Astrocyte of the spinal cord (primary cell): ENCODE data around the gene OBP2A.
A peak's percentile ranks its signal among the peaks of the same experiment; 100 is the strongest.
"Not testable (repeated sequence)": the region's sequence is repeated elsewhere in the genome, so short reads cannot be mapped to it uniquely, and the experiment has no call there.

Experiments
- DNase-seq: peaks from one replicate; pipeline ENCODE4 v3.0.0; 2011; ENCODE audit warnings: low read depth, low spot score
- H3K4me3 ChIP-seq: 2 replicates; pipeline ENCODE4 v1.5.1; 2011; ENCODE audit warnings: low read depth, mild to moderate bottlenecking, low read length, moderate library complexity
- in situ Hi-C: cut with HindIII; loops from 2 replicates; pipeline ENCODE4 v1.10.0; 2017; ENCODE audit warnings: low sequenced_read_pairs
- TF ChIP-seq, protein P1 (sequence below): IDR thresholded peaks from 2 replicates; pipeline ENCODE4 v1.5.1; 2012; ENCODE audit warnings: low read depth, mild to moderate bottlenecking, low read length, inconsistent platforms

Gene OBP2A

GRCh38 chr9:135545646-135546176, at the start of gene OBP2A:
TSS of gene OBP2A (plus strand) at chr9:135546126. CDS start at chr9:135546181, 55 bp downstream.
- H3K4me3 ChIP-seq, DNase-seq, in situ Hi-C loops: not testable (repeated sequence)

- TF ChIP-seq, protein P1, sequence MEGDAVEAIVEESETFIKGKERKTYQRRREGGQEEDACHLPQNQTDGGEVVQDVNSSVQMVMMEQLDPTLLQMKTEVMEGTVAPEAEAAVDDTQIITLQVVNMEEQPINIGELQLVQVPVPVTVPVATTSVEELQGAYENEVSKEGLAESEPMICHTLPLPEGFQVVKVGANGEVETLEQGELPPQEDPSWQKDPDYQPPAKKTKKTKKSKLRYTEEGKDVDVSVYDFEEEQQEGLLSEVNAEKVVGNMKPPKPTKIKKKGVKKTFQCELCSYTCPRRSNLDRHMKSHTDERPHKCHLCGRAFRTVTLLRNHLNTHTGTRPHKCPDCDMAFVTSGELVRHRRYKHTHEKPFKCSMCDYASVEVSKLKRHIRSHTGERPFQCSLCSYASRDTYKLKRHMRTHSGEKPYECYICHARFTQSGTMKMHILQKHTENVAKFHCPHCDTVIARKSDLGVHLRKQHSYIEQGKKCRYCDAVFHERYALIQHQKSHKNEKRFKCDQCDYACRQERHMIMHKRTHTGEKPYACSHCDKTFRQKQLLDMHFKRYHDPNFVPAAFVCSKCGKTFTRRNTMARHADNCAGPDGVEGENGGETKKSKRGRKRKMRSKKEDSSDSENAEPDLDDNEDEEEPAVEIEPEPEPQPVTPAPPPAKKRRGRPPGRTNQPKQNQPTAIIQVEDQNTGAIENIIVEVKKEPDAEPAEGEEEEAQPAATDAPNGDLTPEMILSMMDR = no peak
- DNase-seq = no peak
- in situ Hi-C loops = no loop called here
- no peak overlapping the region for H3K4me3 ChIP-seq
These were observed 47.4 kb upstream of the OBP2A start for GRCh38 chr9:135498381-135499126.

GRCh38 chr9:135499326-135500070, 46.4 kb upstream of the OBP2A start:
- TF ChIP-seq, protein P1 = no peak
- peak overlapping the region; percentile 77 for H3K4me3 ChIP-seq
- in situ Hi-C loops = no loop called here
- DNase-seq = peak; percentile 82

DNA sequence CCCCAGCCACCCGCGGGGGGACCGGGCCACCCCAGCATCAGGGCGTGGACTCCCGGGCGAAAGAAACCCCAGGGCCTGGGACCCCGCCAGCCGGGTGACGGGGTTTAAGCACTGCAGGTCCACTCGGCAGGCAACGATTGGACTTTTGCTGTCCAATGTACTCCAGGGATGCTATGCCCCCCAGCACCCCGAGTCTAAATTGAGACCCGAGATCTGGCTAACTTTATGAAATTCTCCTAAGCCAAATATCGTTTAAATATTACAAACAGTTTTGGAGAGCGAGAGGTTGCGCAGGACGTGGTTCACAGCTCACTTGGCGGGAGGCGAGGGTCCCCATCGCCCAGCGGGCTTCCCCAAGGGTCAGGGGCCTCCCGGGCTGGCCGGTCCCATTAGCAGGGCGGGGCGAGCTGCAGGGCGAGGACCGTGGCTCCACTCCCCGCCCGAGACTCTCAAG, 45.8 kb upstream of the OBP2A start:
- TF ChIP-seq, protein P1 = no peak
- no peak for DNase-seq
- in situ Hi-C loops = no loop called here
- H3K4me3 ChIP-seq = peak overlapping the region; percentile 77

DNA sequence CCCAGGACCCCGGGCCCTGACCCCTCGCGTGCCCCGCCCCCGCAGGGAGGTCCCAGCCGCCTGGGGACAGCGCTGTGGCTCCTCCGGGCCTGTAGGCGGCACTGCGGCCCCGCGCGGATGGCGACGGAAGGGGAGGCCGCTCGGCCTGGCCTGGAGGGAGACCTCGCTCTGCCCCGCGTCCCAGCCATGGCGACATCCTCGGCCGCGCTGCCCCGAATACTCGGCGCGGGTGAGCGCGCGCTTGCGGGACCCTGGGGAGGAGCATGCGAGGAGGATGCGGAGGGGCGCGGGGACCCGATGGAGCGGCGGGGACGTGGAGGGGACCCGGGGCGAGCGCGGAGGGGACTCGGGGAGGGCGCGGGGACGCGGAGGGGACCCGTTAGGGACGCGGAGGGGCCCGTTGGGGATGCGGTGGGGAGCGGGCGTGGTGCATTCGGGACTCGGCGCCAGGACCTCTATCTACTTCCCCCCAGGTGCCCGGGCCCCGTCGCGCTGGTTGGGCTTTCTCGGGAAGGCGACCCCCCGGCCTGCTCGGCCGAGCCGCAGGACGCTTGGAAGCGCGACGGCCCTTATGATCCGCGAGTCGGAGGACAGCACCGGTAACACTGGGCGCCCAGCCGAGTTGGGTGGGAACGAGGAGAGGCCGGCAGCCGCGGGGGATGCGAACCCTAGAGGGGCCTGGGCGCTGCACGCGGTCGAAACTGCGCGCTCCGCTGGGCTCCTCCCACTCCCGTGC, 45.2 kb upstream of the OBP2A start, which contains the start of gene MRPS2:
TSS of gene MRPS2 (plus strand) at position 158 of the 736 bp plus-strand sequence. CDS start at position 187, 29 bp downstream.
- H3K4me3 ChIP-seq = peak within 1 kb of the TSS; percentile 77
- in situ Hi-C loops = no loop called here
- TF ChIP-seq, protein P1 = peak; percentile 81
- peak; percentile 86 for DNase-seq

GRCh38 chr9:135501261-135502167, 44.4 kb upstream of the OBP2A start:
- TF ChIP-seq, protein P1 = no peak
- DNase-seq = peak; percentile 50
- in situ Hi-C loops = no loop called here
- H3K4me3 ChIP-seq = peak overlapping the region; percentile 77
